Kidney (tissue), 14 donors: ENCODE results near the gene PPP1CA. TPM values are rescaled to one million over a fixed set of nuclear protein-coding genes. Genes with fewer than 3 reads are reported as not detected.

ENCODE experiments used
- DNase-seq, 5 donors: peaks; one replicate each; pipeline ENCODE4 v3.0.0-alpha.2; 2013 to 2020
- FAIRE-seq: peaks from 2 replicates; lab custom pipeline; 2012; peaks lifted over from hg19 to GRCh38; lab: Jason Lieb, UNC
- H3K27ac ChIP-seq, 2 donors: one replicate each; pipeline ENCODE4 v1.7.0; 2013; ENCODE audit warnings: low read depth in 2 of 2, low read length in 2 of 2, inconsistent platforms in 1 of 2
- H3K27me3 ChIP-seq: one replicate; pipeline ENCODE4 v1.7.1; 2013; ENCODE audit warnings: low read length, inconsistent platforms; ENCODE audit not compliant: control insufficient read depth, insufficient read depth
- H3K36me3 ChIP-seq, 3 donors: one replicate each; pipeline versions ENCODE4 v1.7.0 to v1.7.1; 2013; ENCODE audit warnings: low read length in 3 of 3, control low read depth in 1 of 3, inconsistent platforms in 1 of 3; ENCODE audit not compliant: insufficient read depth in 3 of 3, control insufficient read depth in 2 of 3
- H3K4me1 ChIP-seq, 3 donors: one replicate each; pipeline versions ENCODE4 v1.7.0 to v1.7.1; 2013; ENCODE audit warnings: low read length in 3 of 3, inconsistent platforms in 1 of 3, low read depth in 1 of 3; ENCODE audit not compliant: control insufficient read depth in 2 of 3, insufficient read depth in 2 of 3
- H3K4me3 ChIP-seq, 3 donors: one replicate each; pipeline versions ENCODE4 v1.7.0 to v1.8.1; 2013; ENCODE audit warnings: low read length in 3 of 3, control low read depth in 1 of 3, inconsistent platforms in 1 of 3
- H3K9ac ChIP-seq, 3 donors: one replicate each; pipeline versions ENCODE4 v1.7.0 to v1.7.1; 2013; ENCODE audit warnings: low read length in 3 of 3, control low read depth in 1 of 3, inconsistent platforms in 1 of 3
- H3K9me3 ChIP-seq, 3 donors: one replicate each; pipeline versions ENCODE4 v1.7.0 to v1.7.1; 2013; ENCODE audit warnings: low read length in 3 of 3, control low read depth in 1 of 3, inconsistent platforms in 1 of 3; ENCODE audit not compliant: control insufficient read depth in 2 of 3, insufficient read depth in 1 of 3
- CTCF ChIP-seq: IDR thresholded peaks from 3 replicates; pipeline ENCODE4 v1.5.1; 2012; ENCODE audit warnings: mild to moderate bottlenecking, moderate library complexity, borderline replicate concordance; ENCODE audit not compliant: insufficient read depth; ENCODE audit errors: extremely low read depth
- intact Hi-C: fragments of 100-400 bp; cut with DNase I; formaldehyde crosslinking; loops from one replicate; pipeline ENCODE4 v1.11.1; 2022
- polyA plus RNA-seq: library from polyadenylated mRNA; stranded (reverse); fragments of 350-450 nt; fragmentation: Illumina TruSeq; extraction: RNeasy Lipid Tissue Mini Kit (QIAGEN cat#74804); gene quantifications from one replicate; pipeline ENCODE4 v1.2.3, GENCODE V29; 2014; ENCODE audit warnings: low read depth, low replicate concordance; ENCODE audit not compliant: insufficient read depth
- total RNA-seq: library from RNA; stranded (reverse); fragmentation: NEBNext Ultra II Directional; extraction: Animal tissue kit (Norgen Biotek cat#: 25700); gene quantifications from one replicate; pipeline ENCODE4 v1.2.1, GENCODE V29; 2021
- donor health status: control.
- donor health status: control.
- donor health status: control.
- donor health status: control.
- donor health status: control.
- donor health status: DM: yes; HTN: yes; CAD: no.
- donor health status: Normal renal cell carcinoma (clear cell type).

PPP1CA gene
- total and polyA plus RNA-seq, 2 donors from 2014 or later = 155 to 210 TPM

- DNase-seq (no peak), FAIRE-seq (no peak)
- peak overlapping the region; percentile 54 to 80 (median 63) for H3K4me3 ChIP-seq
- no peaks in the 10 kb centered on the region for H3K9me3 ChIP-seq
- H3K9ac ChIP-seq = peak overlapping the region in 2 of 3 donors; percentile 18 to 67
- H3K27me3 ChIP-seq = no peaks in the 10 kb centered on the region
- peak overlapping the region in 1 of 2 donors; percentile 71 for H3K27ac ChIP-seq
- peaks cover 0 to under 1% (median 0%) of the 10 kb centered on the region in 3 donors for H3K36me3 ChIP-seq
- intact Hi-C loops = no loop called here
- no peak for TF ChIP-seq CTCF
- peaks cover 0 to 10% (median 4%) of the 10 kb centered on the region in 3 donors for H3K4me1 ChIP-seq
These were observed 9.4 kb downstream of the PPP1CA start for GRCh38 chr11:67392183-67392715.

GRCh38 chr11:67391304-67392182 lies 10.1 kb downstream of the PPP1CA start, which contains the start of gene RAD9A:
RAD9A (plus strand) TSS chr11:67391986; CDS start chr11:67392045, 59 bp downstream.
- Histone ChIP-seq H3K9me3 (no peaks in the 10 kb centered on the region), H3K27ac (peak within 1 kb of the TSS; percentile 71 to 78), H3K9ac (peak within 1 kb of the TSS; percentile 21 to 86 (median 51)), H3K4me1 (peaks cover 0 to 10% (median 4%) of the 10 kb centered on the region in 3 donors), H3K27me3 (no peaks in the 10 kb centered on the region), H3K36me3 (no peaks in the 10 kb centered on the region), H3K4me3 (peak within 1 kb of the TSS; percentile 70 to 80 (median 75))
- no peak for TF ChIP-seq CTCF
- intact Hi-C loops = no loop called here
- DNase-seq (peak; percentile 95 to 99 (median 97)), FAIRE-seq (no peak)

- H3K9me3 ChIP-seq = no peaks in the 10 kb centered on the region
- FAIRE-seq (no peak), DNase-seq (no peak)
- TF ChIP-seq CTCF = no peak
- H3K9ac ChIP-seq = peak overlapping the region; percentile 21 to 86 (median 51)
- H3K36me3 ChIP-seq = no peaks in the 10 kb centered on the region
- H3K4me1 ChIP-seq = peaks cover 0 to 10% (median 4%) of the 10 kb centered on the region in 3 donors
- H3K27ac ChIP-seq = peak overlapping the region; percentile 64 to 78
- peak overlapping the region; percentile 70 to 80 (median 75) for H3K4me3 ChIP-seq
- no peaks in the 10 kb centered on the region for H3K27me3 ChIP-seq
- intact Hi-C loops = no loop called here
These were observed 10.7 kb downstream of the PPP1CA start for GRCh38 chr11:67390947-67391303.
